Endothelial cell of umbilical vein (primary cell): ENCODE data around the gene CGNL1. TPM values are rescaled to one million over a fixed set of nuclear protein-coding genes. Genes with fewer than 3 reads are reported as not detected.

Experiments
- BruUV-seq: library from RNA; stranded (reverse); fragments of 400-500 nt; replicated peaks from 2 replicates; lab custom pipeline; 2021; lab: Mats Ljungman, UMichigan
- CTCF ChIA-PET: fragments of 300-600, 350-600 bp; sonication (Branson Sonifier 250); formaldehyde crosslinking; loops from one replicate; lab custom pipeline; 2021; ENCODE audit warnings: antibody characterized with exemption, inconsistent platforms; lab: Charles Lee
- POLR2A ChIA-PET: fragments of 300-600, 350-600 bp; sonication (Branson Sonifier 250); formaldehyde crosslinking; loops from one replicate; lab custom pipeline; 2021; ENCODE audit warnings: antibody characterized with exemption, inconsistent platforms; lab: Charles Lee
- DNase-seq: peaks from one replicate; pipeline ENCODE4 v3.0.0-alpha.2; 2011; ENCODE audit warnings: low read depth, low spot score
- FAIRE-seq: peaks from 2 replicates; lab custom pipeline; 2011; peaks lifted over from hg19 to GRCh38; lab: Jason Lieb, UNC
- H2AFZ ChIP-seq: 2 replicates; pipeline ENCODE4 v1.6.0; 2012; ENCODE audit warnings: low read depth, low read length, control low read depth, inconsistent platforms
- H3K27ac ChIP-seq: 2 replicates; pipeline ENCODE4 v1.5.1; 2011; ENCODE audit warnings: low read depth, mild to moderate bottlenecking, control low read depth, low read length, moderate library complexity; ENCODE audit not compliant: insufficient read depth
- H3K27me3 ChIP-seq, 2 experiments: 2 replicates each; pipeline versions ENCODE4 v1.6.0 to v1.6.1; 2011; ENCODE audit warnings: low read length in 2 of 2, mixed read lengths in 1 of 2; ENCODE audit not compliant: control insufficient read depth in 2 of 2, insufficient read depth in 2 of 2
- H3K36me3 ChIP-seq, 2 experiments: 2 replicates in 1 of 2; 3 replicates in 1 of 2; pipeline ENCODE4 v1.5.1; 2011; ENCODE audit warnings: low read length in 2 of 2, mild to moderate bottlenecking in 1 of 2, moderate library complexity in 1 of 2; ENCODE audit not compliant: control insufficient read depth in 2 of 2, insufficient read depth in 2 of 2; ENCODE audit errors: extremely low read depth in 1 of 2
- H3K4me1 ChIP-seq: 3 replicates; pipeline ENCODE4 v1.5.1; 2011; ENCODE audit warnings: mild to moderate bottlenecking, low read length; ENCODE audit not compliant: control insufficient read depth, insufficient read depth; ENCODE audit errors: extremely low read depth
- H3K4me2 ChIP-seq: 2 replicates; pipeline ENCODE4 v1.6.1; 2011; ENCODE audit warnings: low read length, control low read depth, mixed read lengths; ENCODE audit not compliant: insufficient read depth
- H3K4me3 ChIP-seq, 3 experiments: fragments of 200-600 bp in 1 of 3; sonication (generic), shearing (Covaris generic) in 1 of 3; replicated peaks in 1 of 3; 2 replicates each; pipeline ENCODE4 v1.5.1; 2011 to 2016; ENCODE audit warnings: control low read depth in 3 of 3, low read length in 3 of 3, mild to moderate bottlenecking in 2 of 3, inconsistent platforms in 1 of 3, low read depth in 1 of 3, moderate library complexity in 1 of 3; ENCODE audit not compliant: insufficient read depth in 1 of 3
- H3K79me2 ChIP-seq: 2 replicates; pipeline ENCODE4 v1.6.0; 2012; ENCODE audit warnings: low read length, inconsistent platforms; ENCODE audit not compliant: control insufficient read depth, insufficient read depth
- H3K9ac ChIP-seq: replicated peaks from 2 replicates; pipeline ENCODE3; 2011; ENCODE audit warnings: low read length, control low read depth; ENCODE audit not compliant: insufficient read depth; ENCODE audit errors: extremely low read depth
- H3K9me1 ChIP-seq: replicated peaks from 3 replicates; pipeline ENCODE4 v1.6.0; 2011; ENCODE audit warnings: mild to moderate bottlenecking, low read length; ENCODE audit not compliant: control insufficient read depth, insufficient read depth; ENCODE audit errors: extremely low read depth
- H3K9me3 ChIP-seq: replicated peaks from 2 replicates; pipeline ENCODE4 v1.5.1; 2012; ENCODE audit warnings: low read length, inconsistent platforms; ENCODE audit not compliant: control insufficient read depth, insufficient read depth
- H4K20me1 ChIP-seq: replicated peaks from 2 replicates; pipeline ENCODE3; 2011; ENCODE audit warnings: mild to moderate bottlenecking, low read length; ENCODE audit not compliant: control insufficient read depth, insufficient read depth; ENCODE audit errors: extremely low read depth
- EZH2 ChIP-seq: IDR thresholded peaks from 2 replicates; pipeline ENCODE4 v1.6.1; 2012; ENCODE audit warnings: borderline replicate concordance, low read depth, mild to moderate bottlenecking, moderate library complexity, low read length, inconsistent platforms; ENCODE audit not compliant: severe bottlenecking
- FOS ChIP-seq: IDR thresholded peaks from 2 replicates; pipeline ENCODE4 v1.6.1; 2011; ENCODE audit warnings: mild to moderate bottlenecking, low read length, moderate library complexity, borderline replicate concordance; ENCODE audit not compliant: insufficient read depth
- GATA2 ChIP-seq: IDR thresholded peaks from 2 replicates; pipeline ENCODE4 v1.7.0; 2011; ENCODE audit warnings: low read depth, mild to moderate bottlenecking, moderate library complexity, mixed read lengths, low read length; ENCODE audit not compliant: insufficient read length, insufficient read depth
- JUN ChIP-seq: IDR thresholded peaks from 2 replicates; pipeline ENCODE4 v1.6.1; 2011; ENCODE audit warnings: borderline replicate concordance, low read depth; ENCODE audit not compliant: insufficient read length, insufficient read depth
- MYC ChIP-seq: IDR thresholded peaks from one replicate; pipeline ENCODE4 v1.6.1; 2011; ENCODE audit warnings: mild to moderate bottlenecking, low read depth, low read length
- POLR2A ChIP-seq: IDR thresholded peaks from 2 replicates; pipeline ENCODE4 v1.6.1; 2012; ENCODE audit warnings: low read depth, mild to moderate bottlenecking, control low read depth, low read length
- POLR2AphosphoS5 ChIP-seq: IDR thresholded peaks from 2 replicates; pipeline ENCODE4 v1.6.1; 2012; ENCODE audit warnings: low read depth, mild to moderate bottlenecking, control low read depth, low read length, moderate library complexity; ENCODE audit not compliant: insufficient read depth
- dilution Hi-C: fragments of 300-500 bp; cut with MboI; formaldehyde crosslinking; loops from one replicate; pipeline ENCODE4 v1.15.0; 2019; ENCODE audit warnings: low sequenced_read_pairs; ENCODE audit not compliant: extremely low pct_ligation_motif_present
- intact Hi-C: fragments of 100-400 bp; cut with micrococcal nuclease; formaldehyde crosslinking; loops from one replicate; pipeline ENCODE4 v1.10.0; 2022
- polyA plus RNA-seq, 4 experiments: library from polyadenylated mRNA; depleted of rRNA in 3 of 4; stranded (reverse) in 3 of 4; unstranded in 1 of 4; fragments of >200 nt; gene quantifications; 2 replicates each; pipeline versions ENCODE4 v1.2.1 to v1.2.3, GENCODE V29; 2011 to 2012; ENCODE audit warnings: missing spikeins in 1 of 4
- total RNA-seq: library from RNA; stranded (reverse); gene quantifications from 2 replicates; pipeline ENCODE4 v1.2.3, GENCODE V29; 2021
- TF ChIP-seq, protein P1 (sequence below): IDR thresholded peaks from 2 replicates; pipeline ENCODE4 v1.6.1; 2011; ENCODE audit not compliant: insufficient read depth, insufficient read length
- TF ChIP-seq, protein P2 (sequence below), 2 donors: IDR thresholded peaks; 1 replicate in 1 of 2; 2 replicates in 1 of 2; pipeline ENCODE4 v1.5.1; 2011; ENCODE audit warnings: low read length in 2 of 2, mild to moderate bottlenecking in 2 of 2, moderate library complexity in 2 of 2, control low read depth in 1 of 2, inconsistent platforms in 1 of 2, low read depth in 1 of 2; ENCODE audit not compliant: insufficient read depth in 1 of 2; ENCODE audit errors: extremely low read depth in 1 of 2

CGNL1 gene
- total and polyA plus RNA-seq, 2 donors (not counting 3 experiments of a cell fraction or from before 2014, with no cell fraction given), result 6.9 to 27.1 TPM

DNA sequence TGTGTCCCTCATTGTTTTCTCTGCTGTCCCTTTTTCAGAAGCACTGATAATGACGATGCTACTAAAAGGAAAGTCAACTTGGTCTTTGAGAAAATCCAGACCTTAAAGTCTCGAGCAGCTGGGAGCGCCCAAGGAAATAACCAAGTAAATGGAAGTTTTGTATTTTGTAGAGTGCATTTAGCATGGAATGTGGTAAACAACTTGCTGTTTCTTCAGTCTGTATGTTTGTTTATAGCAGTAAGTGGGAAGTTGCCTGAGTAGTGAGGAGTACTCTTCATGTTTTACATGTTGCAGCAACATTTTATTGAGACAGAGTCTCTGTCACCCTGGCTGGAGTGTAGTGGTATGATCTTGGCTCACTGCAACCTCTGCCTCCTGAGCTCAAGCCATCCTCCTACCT is 66.0 kb downstream of the CGNL1 start:
- DNase-seq, result no peak
- Histone ChIP-seq H3K27me3 (no peaks in the 10 kb centered on the region), H4K20me1 (no peaks in the 10 kb centered on the region), H3K4me2 (no peak overlapping the region), H3K79me2 (no peaks in the 10 kb centered on the region), H3K27ac (no peak overlapping the region), H3K9ac (no peak overlapping the region), H2AFZ (no peak overlapping the region), H3K9me1 (no peaks in the 10 kb centered on the region), H3K9me3 (no peaks in the 10 kb centered on the region), H3K4me3 (no peak overlapping the region), H3K36me3 (peaks cover 0 to 7% of the 10 kb centered on the region in 2 experiments), H3K4me1 (peaks cover 19% of the 10 kb centered on the region)
- dilution Hi-C loops, result no loop called here
- TF ChIP-seq EZH2 (no peak), MYC (no peak), POLR2AphosphoS5 (no peak), GATA2 (no peak), POLR2A (no peak), FOS (no peak), JUN (no peak)
- TF ChIP-seq, protein P1, sequence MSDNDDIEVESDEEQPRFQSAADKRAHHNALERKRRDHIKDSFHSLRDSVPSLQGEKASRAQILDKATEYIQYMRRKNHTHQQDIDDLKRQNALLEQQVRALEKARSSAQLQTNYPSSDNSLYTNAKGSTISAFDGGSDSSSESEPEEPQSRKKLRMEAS, result no peak
- TF ChIP-seq, protein P2, sequence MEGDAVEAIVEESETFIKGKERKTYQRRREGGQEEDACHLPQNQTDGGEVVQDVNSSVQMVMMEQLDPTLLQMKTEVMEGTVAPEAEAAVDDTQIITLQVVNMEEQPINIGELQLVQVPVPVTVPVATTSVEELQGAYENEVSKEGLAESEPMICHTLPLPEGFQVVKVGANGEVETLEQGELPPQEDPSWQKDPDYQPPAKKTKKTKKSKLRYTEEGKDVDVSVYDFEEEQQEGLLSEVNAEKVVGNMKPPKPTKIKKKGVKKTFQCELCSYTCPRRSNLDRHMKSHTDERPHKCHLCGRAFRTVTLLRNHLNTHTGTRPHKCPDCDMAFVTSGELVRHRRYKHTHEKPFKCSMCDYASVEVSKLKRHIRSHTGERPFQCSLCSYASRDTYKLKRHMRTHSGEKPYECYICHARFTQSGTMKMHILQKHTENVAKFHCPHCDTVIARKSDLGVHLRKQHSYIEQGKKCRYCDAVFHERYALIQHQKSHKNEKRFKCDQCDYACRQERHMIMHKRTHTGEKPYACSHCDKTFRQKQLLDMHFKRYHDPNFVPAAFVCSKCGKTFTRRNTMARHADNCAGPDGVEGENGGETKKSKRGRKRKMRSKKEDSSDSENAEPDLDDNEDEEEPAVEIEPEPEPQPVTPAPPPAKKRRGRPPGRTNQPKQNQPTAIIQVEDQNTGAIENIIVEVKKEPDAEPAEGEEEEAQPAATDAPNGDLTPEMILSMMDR (IDR thresholded peaks at IDR 0.05; ENCODE audit: extremely low read depth in 1 of 2, insufficient read depth in 1 of 2, low read depth in 1 of 2, low read length in 2 of 2), result no peak
- intact Hi-C loops, result loop anchor here (5.0 kb wide), 1 partner anchor 65 kb away; the partner anchor contains the start of gene CGNL1
- ChIA-PET POLR2A (no interaction called here), CTCF (no interaction called here)
- no TSS peak for BruUV-seq
- no peak for FAIRE-seq
